ENCODE measurements around the gene C1orf105. TPM values are rescaled to one million over a fixed set of nuclear protein-coding genes. Genes with fewer than 3 reads are reported as not detected.

Gene C1orf105
- total and polyA plus RNA-seq, 2 of the 13 experiments (the other 11 are each of a cell fraction or from before 2014, with no cell fraction given), result 0.15 to 0.45 TPM

- TF ChIP-seq SP140L (CRISPR knock-in tag; IDR thresholded peaks at IDR 0.05; ENCODE audit: borderline replicate concordance), result no peak
- 0 out of 2 replicates have a peak, but pooled peaks have one; percentile 37 for TF ChIP-seq KDM6A (CRISPR knock-in tag; IDR thresholded peaks at IDR 0.05; ENCODE audit: low read depth)
- peak; percentile 2; the same call in 1 of the 2 replicates for TF ChIP-seq ARID4A (CRISPR knock-in tag; IDR thresholded peaks at IDR 0.05; ENCODE audit: borderline replicate concordance)
- TF ChIP-seq SOX6 (IDR thresholded peaks at IDR 0.05), result no peak
- TF ChIP-seq SOX6 (CRISPR knock-in tag; IDR thresholded peaks at IDR 0.05), result peak; percentile 22; the same call in 1 of the 2 replicates
- no peak for TF ChIP-seq HES4 (CRISPR knock-in tag; IDR thresholded peaks at IDR 0.05; ENCODE audit: borderline replicate concordance)
- no peak for TF ChIP-seq ZSCAN22 (CRISPR knock-in tag; IDR thresholded peaks at IDR 0.05)
- no peak for TF ChIP-seq PTBP1 (IDR thresholded peaks at IDR 0.05; ENCODE audit: low read depth, low read length, poor library complexity, severe bottlenecking)
- peak; percentile 65 for TF ChIP-seq RARA (CRISPR knock-in tag; IDR thresholded peaks at IDR 0.05)
- TF ChIP-seq FOXO1 (CRISPR knock-in tag; IDR thresholded peaks at IDR 0.05), result peak; percentile 52; the same call in 1 of the 2 replicates
- peak in 1 of 2 experiments; percentile 44; a peak in 1 of 4 replicates for TF ChIP-seq REST (IDR thresholded peaks at IDR 0.05; ENCODE audit: borderline replicate concordance in 1 of 2, low read depth in 1 of 2, low read length in 2 of 2)
- TF ChIP-seq ZNF292 (CRISPR knock-in tag; IDR thresholded peaks at IDR 0.05; ENCODE audit: borderline replicate concordance, low read depth), result peak; percentile 68; the same call in 1 of the 2 replicates
- no peak for TF ChIP-seq GRHL1 (CRISPR knock-in tag; conservative IDR thresholded peaks at IDR 0.05)
- no peak for TF ChIP-seq SETDB1 (CRISPR knock-in tag; IDR thresholded peaks at IDR 0.05; ENCODE audit: borderline replicate concordance)
- TF ChIP-seq ARNTL (CRISPR knock-in tag; IDR thresholded peaks at IDR 0.05), result peak; percentile 71; the same call in 1 of the 2 replicates
- TF ChIP-seq RXRB (CRISPR knock-in tag; IDR thresholded peaks at IDR 0.05; ENCODE audit: borderline replicate concordance), result peak; percentile 42; the same call in 1 of the 2 replicates
- peak; percentile 24; the same call in 1 of the 2 replicates for TF ChIP-seq NCOR1 (IDR thresholded peaks at IDR 0.05; ENCODE audit: borderline replicate concordance, low read length)
- TF ChIP-seq NR2F1 (CRISPR knock-in tag; IDR thresholded peaks at IDR 0.05), result peak in 1 of 2 experiments; percentile 39; a peak in 1 of 4 replicates
- TF ChIP-seq MIER3 (CRISPR knock-in tag; IDR thresholded peaks at IDR 0.05; ENCODE audit: borderline replicate concordance), result 0 out of 2 replicates have a peak, but pooled peaks have one; percentile 38
- TF ChIP-seq SALL1 (CRISPR knock-in tag; IDR thresholded peaks at IDR 0.05), result peak; percentile 85
Observed at GRCh38 chr1:172448995-172449584, 28.6 kb downstream of the C1orf105 start (continued).

All from HepG2 (cell line).